ENCODE measurements around the gene ARTN. TPM values are rescaled to one million over a fixed set of nuclear protein-coding genes. Genes with fewer than 3 reads are reported as not detected.

ARTN gene
- total and polyA plus RNA-seq, 9 donors, result 0.72 to 1.3 (median 0.86) TPM; not detected in 1

- H3K9me3 ChIP-seq, result no peaks in the 10 kb centered on the region
- WGBS, 3 donors, result 4 to 7% (median 6%) methylated on average over 23 to 54 of the region's 54 CpGs
- no peaks in the 10 kb centered on the region for H3K36me3 ChIP-seq
- peak within 1 kb of the TSS; percentile 49 to 64 for H3K27ac ChIP-seq
- peak; percentile 40 to 76 (median 62) for DNase-seq
- H3K4me3 ChIP-seq, result peak within 1 kb of the TSS; percentile 84
- no peak for TF ChIP-seq POLR2A (IDR thresholded peaks at IDR 0.05)
- no peak for TF ChIP-seq EP300 (IDR thresholded peaks at IDR 0.05)
- TF ChIP-seq CTCF (IDR thresholded peaks at IDR 0.05), result no peak
- H3K4me1 ChIP-seq (ENCODE audit: insufficient read depth), result peaks cover 15% of the 10 kb centered on the region
- intact Hi-C loops (cut with DNase I), result no loop called here
- H3K27me3 ChIP-seq, result no peaks in the 10 kb centered on the region
Observed at GRCh38 chr1:43978551-43979260, 45.1 kb downstream of the ARTN start, which contains the start of gene B4GALT2. TSS of gene B4GALT2 (plus strand) at chr1:43979210. CDS start at chr1:43981161, 1,951 bp downstream.

- WGBS, 3 donors, result 0 to 1% methylated on average over 9 to 45 of the region's 45 CpGs; no CpG with 5 or more reads in 1 of the 3 donors
- TF ChIP-seq EP300 (IDR thresholded peaks at IDR 0.05), result no peak
- TF ChIP-seq POLR2A (IDR thresholded peaks at IDR 0.05), result no peak
- TF ChIP-seq CTCF (IDR thresholded peaks at IDR 0.05), result no peak
- Histone ChIP-seq H3K4me3 (peak overlapping the region; percentile 84), H3K27ac (peak overlapping the region; percentile 49 to 64), H3K4me1 (ENCODE audit: insufficient read depth) (peaks cover 13% of the 10 kb centered on the region), H3K9me3 (no peaks in the 10 kb centered on the region), H3K27me3 (no peaks in the 10 kb centered on the region), H3K36me3 (no peaks in the 10 kb centered on the region)
- intact Hi-C loops (cut with DNase I), result no loop called here
- DNase-seq, result no peak
Observed at GRCh38 chr1:43979261-43979527, 45.6 kb downstream of the ARTN start.

- WGBS, 3 donors, result 2 to 3% (median 3%) methylated on average over 22 to 45 of the region's 45 CpGs
- Histone ChIP-seq H3K27me3 (no peaks in the 10 kb centered on the region), H3K9me3 (no peaks in the 10 kb centered on the region), H3K27ac (peak overlapping the region; percentile 49 to 64), H3K4me3 (peak overlapping the region; percentile 84), H3K4me1 (ENCODE audit: insufficient read depth) (peaks cover 13% of the 10 kb centered on the region), H3K36me3 (no peaks in the 10 kb centered on the region)
- no peak for TF ChIP-seq POLR2A (IDR thresholded peaks at IDR 0.05)
- DNase-seq, result peak; percentile 54 to 78 (median 70)
- intact Hi-C loops (cut with DNase I), result no loop called here
Observed at GRCh38 chr1:43979528-43980254, 46.1 kb downstream of the ARTN start.

- Histone ChIP-seq H3K9me3 (no peaks in the 10 kb centered on the region), H3K4me1 (ENCODE audit: insufficient read depth) (peaks cover 12% of the 10 kb centered on the region), H3K27me3 (no peaks in the 10 kb centered on the region), H3K27ac (peak overlapping the region; percentile 49 to 64), H3K36me3 (no peaks in the 10 kb centered on the region), H3K4me3 (peak overlapping the region; percentile 84)
- DNase-seq, result no peak
- 44 to 61% (median 47%) methylated on average over 13 of the region's 13 CpGs for WGBS, 3 donors
- TF ChIP-seq POLR2A (IDR thresholded peaks at IDR 0.05) (no peak), EP300 (IDR thresholded peaks at IDR 0.05) (no peak), CTCF (IDR thresholded peaks at IDR 0.05) (no peak)
- intact Hi-C loops (cut with DNase I), result no loop called here
Observed at GRCh38 chr1:43980255-43981134, 46.9 kb downstream of the ARTN start.

Data from ovary (tissue), 9 donors.